Thyroid gland (tissue), 4 donors: ENCODE data around the gene CLEC2D.
"Not testable (repeated sequence)": the region's sequence is repeated elsewhere in the genome, so short reads cannot be mapped to it uniquely, and the experiment has no call there.

Source experiments
- POLR2A ChIP-seq, 2 donors: fragments of 450-650 bp; IDR thresholded peaks; one replicate each; pipeline ENCODE4 v1.6.1; 2017; ENCODE audit warnings: antibody characterized with exemption in 2 of 2, mild to moderate bottlenecking in 2 of 2, moderate library complexity in 1 of 2
- TF ChIP-seq, protein P1 (sequence below), 6 experiments: fragments of 200-600 bp in 3 of 6; fragments of 450-650 bp in 3 of 6; sonication (generic) in 3 of 6; IDR thresholded peaks; one replicate each; pipeline ENCODE4 v1.5.1; 2016 to 2019; ENCODE audit warnings: antibody characterized with exemption in 6 of 6, mild to moderate bottlenecking in 2 of 6, inconsistent platforms in 1 of 6, moderate library complexity in 1 of 6

DNA sequence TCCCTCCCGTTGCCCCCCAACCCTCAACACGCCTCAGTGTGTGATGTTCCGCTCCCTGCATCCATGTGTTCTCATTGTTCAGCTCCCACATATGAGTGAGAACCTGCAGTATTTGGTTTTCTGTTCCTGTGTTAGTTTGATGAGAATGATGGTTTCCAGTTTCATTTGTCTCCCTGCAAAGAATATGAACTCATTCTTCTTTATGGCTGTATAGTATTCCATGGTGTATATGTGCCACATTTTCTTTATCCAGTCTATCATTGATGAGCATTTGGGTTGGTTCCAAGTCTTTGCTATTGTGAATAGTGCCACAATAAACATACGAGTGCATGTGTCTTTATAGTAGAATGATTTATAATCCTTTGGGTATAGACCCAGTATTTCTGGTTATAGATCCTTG lies 13.0 kb downstream of the CLEC2D start:
- TF ChIP-seq, protein P1, sequence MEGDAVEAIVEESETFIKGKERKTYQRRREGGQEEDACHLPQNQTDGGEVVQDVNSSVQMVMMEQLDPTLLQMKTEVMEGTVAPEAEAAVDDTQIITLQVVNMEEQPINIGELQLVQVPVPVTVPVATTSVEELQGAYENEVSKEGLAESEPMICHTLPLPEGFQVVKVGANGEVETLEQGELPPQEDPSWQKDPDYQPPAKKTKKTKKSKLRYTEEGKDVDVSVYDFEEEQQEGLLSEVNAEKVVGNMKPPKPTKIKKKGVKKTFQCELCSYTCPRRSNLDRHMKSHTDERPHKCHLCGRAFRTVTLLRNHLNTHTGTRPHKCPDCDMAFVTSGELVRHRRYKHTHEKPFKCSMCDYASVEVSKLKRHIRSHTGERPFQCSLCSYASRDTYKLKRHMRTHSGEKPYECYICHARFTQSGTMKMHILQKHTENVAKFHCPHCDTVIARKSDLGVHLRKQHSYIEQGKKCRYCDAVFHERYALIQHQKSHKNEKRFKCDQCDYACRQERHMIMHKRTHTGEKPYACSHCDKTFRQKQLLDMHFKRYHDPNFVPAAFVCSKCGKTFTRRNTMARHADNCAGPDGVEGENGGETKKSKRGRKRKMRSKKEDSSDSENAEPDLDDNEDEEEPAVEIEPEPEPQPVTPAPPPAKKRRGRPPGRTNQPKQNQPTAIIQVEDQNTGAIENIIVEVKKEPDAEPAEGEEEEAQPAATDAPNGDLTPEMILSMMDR (IDR thresholded peaks at IDR 0.05): not testable (repeated sequence)
- not testable (repeated sequence) for TF ChIP-seq POLR2A (IDR thresholded peaks at IDR 0.05)
